Right ventricle myocardium inferior (tissue), 1 donor: ENCODE data around the gene DPYSL5. TPM values are rescaled to one million over a fixed set of nuclear protein-coding genes. Genes with fewer than 3 reads are reported as not detected.

ENCODE experiments used
- ATAC-seq: fragments of 200-7000 bp; cut with Tn5 transposase; one replicate; pipeline ENCODE4 v1.9.1; 2020; ENCODE audit warnings: mild to moderate bottlenecking, moderate library complexity
- DNase-seq: peaks from one replicate; pipeline ENCODE4 v3.0.0; 2021; ENCODE audit errors: missing footprints
- intact Hi-C: fragments of 100-400 bp; cut with DNase I; formaldehyde crosslinking; loops from one replicate; pipeline ENCODE4 v1.11.0; 2022
- total RNA-seq: library from RNA; stranded (reverse); fragmentation: NEBNext Ultra II Directional; extraction: Animal tissue kit (Norgen Biotek cat#: 25700); gene quantifications from one replicate; pipeline ENCODE4 v1.2.1, GENCODE V29; 2021
- donor health status: DM: no; HTN: yes; CAD: no; lungs with severe emphysema.

DPYSL5 gene
- total RNA-seq, 1 donor from 2014 or later: not detected

DNA sequence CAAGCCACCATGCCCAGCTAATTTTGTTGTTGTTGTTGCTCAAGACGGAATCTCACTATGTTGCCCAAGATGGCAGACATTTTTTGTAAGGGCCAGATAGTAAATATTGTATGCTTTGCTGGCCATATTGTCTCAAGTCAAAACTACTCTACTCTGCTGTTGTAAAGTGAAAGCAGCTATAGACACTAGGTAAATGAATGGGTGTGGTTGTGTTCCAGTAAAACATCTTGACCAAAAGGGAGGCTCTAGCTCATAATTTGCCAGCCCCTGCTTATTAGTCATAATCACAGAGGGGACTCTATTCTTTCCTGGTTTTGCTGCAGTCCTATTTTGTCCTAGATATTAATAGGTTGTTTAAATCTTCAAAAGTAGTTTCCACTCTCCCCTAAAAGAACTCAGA lies 147.1 kb downstream of the DPYSL5 start:
- ATAC-seq: no peak
- DNase-seq: no peak
- intact Hi-C loops: no loop called here

DNA sequence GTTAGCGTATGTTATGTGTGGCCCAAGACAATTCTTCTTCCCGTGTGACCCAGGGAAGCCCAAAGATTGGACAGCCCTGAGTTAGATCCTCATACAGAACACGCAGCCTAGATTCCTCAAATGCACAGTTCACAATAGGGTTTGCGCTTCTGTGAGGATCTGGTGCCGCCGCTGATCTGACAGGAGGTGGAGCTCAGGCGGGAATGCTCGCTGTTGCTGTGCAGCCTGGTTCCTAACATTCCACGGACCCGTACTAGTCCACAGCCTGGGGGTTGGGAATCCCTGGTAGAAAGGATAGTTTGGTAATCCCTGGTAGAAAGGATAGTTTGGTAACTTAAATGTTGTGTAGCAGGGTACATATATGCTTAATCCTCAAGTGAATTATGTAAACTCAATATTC lies 149.5 kb downstream of the DPYSL5 start:
- intact Hi-C loops: no loop called here
- DNase-seq: no peak
- no peak for ATAC-seq

DNA sequence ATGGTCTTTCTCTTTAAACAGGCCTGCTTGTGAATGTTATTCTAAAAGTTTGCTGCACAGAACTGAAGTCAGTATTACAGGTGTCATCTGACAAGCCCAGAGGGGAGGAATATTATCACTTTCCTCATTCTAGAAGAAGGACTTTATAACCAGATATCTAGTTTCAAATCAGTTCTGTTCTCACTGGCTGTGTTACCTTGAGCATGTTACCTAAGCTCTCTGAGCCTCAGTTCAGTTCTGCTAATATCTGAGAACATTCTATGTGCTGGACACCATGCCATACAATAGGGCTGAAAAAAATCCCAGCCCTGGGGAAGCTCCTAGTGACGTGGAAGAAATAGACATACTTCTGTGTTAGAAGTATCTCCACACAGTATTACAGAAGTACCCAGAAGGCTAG lies 150.4 kb downstream of the DPYSL5 start:
- intact Hi-C loops: no loop called here
- no peak for DNase-seq
- ATAC-seq: no peak

Other genes starting within 250 kb of the DPYSL5 start
- gene CIB4, start 206.8 kb upstream of the DPYSL5 start, total RNA-seq: not detected
- gene KCNK3, start 155.4 kb upstream of the DPYSL5 start, total RNA-seq: 4.5 TPM
- 20.3 TPM for gene SLC35F6, start 83.8 kb upstream of the DPYSL5 start, total RNA-seq
- gene CENPA, start 62.1 kb upstream of the DPYSL5 start, total RNA-seq: 0.65 TPM
- gene MAPRE3, start 122.5 kb downstream of the DPYSL5 start, total RNA-seq: 58.9 TPM
- gene TMEM214, start 184.8 kb downstream of the DPYSL5 start, total RNA-seq: 32.7 TPM
- gene AGBL5, start 203.5 kb downstream of the DPYSL5 start, total RNA-seq: 9.9 TPM
- 411 TPM for gene OST4, start 223.5 kb downstream of the DPYSL5 start, total RNA-seq
- 25.8 TPM for gene EMILIN1, start 230.5 kb downstream of the DPYSL5 start, total RNA-seq
- 4.5 TPM for gene KHK, start 238.6 kb downstream of the DPYSL5 start, total RNA-seq